IMR-90 (cell line): ENCODE results near the gene STMN3. TPM values are rescaled to one million over a fixed set of nuclear protein-coding genes. Genes with fewer than 3 reads are reported as not detected.

Experiments
- ATAC-seq: fragments of 200-7000 bp; cut with Tn5 transposase; 2 replicates; pipeline ENCODE4 v1.9.1; 2020; ENCODE audit warnings: low read depth, mild to moderate bottlenecking, moderate library complexity
- BruUV-seq: library from RNA; stranded (reverse); fragments of 400-500 nt; replicated peaks from 2 replicates; lab custom pipeline; 2021; lab: Mats Ljungman, UMichigan
- CTCF ChIA-PET: fragments of 300-600 bp; formaldehyde crosslinking; extraction: SDS; loops from one replicate; lab custom pipeline; 2021; ENCODE audit warnings: antibody characterized with exemption; lab: Yijun Ruan, JAX
- POLR2A ChIA-PET: fragments of 300-600 bp; sonication (Branson Sonifier 250); formaldehyde crosslinking; loops from one replicate; lab custom pipeline; 2022; ENCODE audit warnings: antibody characterized with exemption; ENCODE audit not compliant: unreplicated experiment; lab: Charles Lee
- DNase-seq: peaks from one replicate; pipeline ENCODE4 v3.0.0; 2013
- H2AFZ ChIP-seq: replicated peaks from 2 replicates; pipeline ENCODE3; 2013; ENCODE audit warnings: low read length, mild to moderate bottlenecking; ENCODE audit not compliant: poor library complexity
- H2AK5ac ChIP-seq: 2 replicates; pipeline ENCODE4 v1.6.1; 2013; ENCODE audit warnings: low read depth, low read length, inconsistent platforms
- H2AK9ac ChIP-seq: replicated peaks from 2 replicates; pipeline ENCODE3; 2013; ENCODE audit warnings: mild to moderate bottlenecking, low read depth, low read length, moderate library complexity; ENCODE audit not compliant: poor library complexity
- H2BK120ac ChIP-seq: 2 replicates; pipeline ENCODE4 v1.6.1; 2013; ENCODE audit warnings: low read depth, low read length, inconsistent platforms
- H2BK15ac ChIP-seq: 3 replicates; pipeline ENCODE4 v1.6.1; 2013; ENCODE audit warnings: low read depth, low read length, inconsistent platforms
- H2BK20ac ChIP-seq: 2 replicates; pipeline ENCODE4 v1.6.1; 2013; ENCODE audit warnings: low read depth, mild to moderate bottlenecking, inconsistent platforms, low read length, moderate library complexity
- H2BK5ac ChIP-seq: 2 replicates; pipeline ENCODE4 v1.6.1; 2013; ENCODE audit warnings: mild to moderate bottlenecking, low read depth, low read length, inconsistent platforms; ENCODE audit not compliant: poor library complexity, severe bottlenecking
- H3K14ac ChIP-seq: replicated peaks from 2 replicates; pipeline ENCODE4 v1.6.1; 2013; ENCODE audit warnings: low read depth, low read length, inconsistent platforms
- H3K18ac ChIP-seq: 2 replicates; pipeline ENCODE4 v1.6.1; 2013; ENCODE audit warnings: low read depth, low read length, control low read depth
- H3K23ac ChIP-seq: 2 replicates; pipeline ENCODE4 v1.6.1; 2013; ENCODE audit warnings: low read depth, low read length, inconsistent platforms
- H3K27ac ChIP-seq: 2 replicates; pipeline ENCODE4 v1.5.1; 2013; ENCODE audit warnings: mild to moderate bottlenecking, control low read depth, low read length; ENCODE audit not compliant: insufficient read depth
- H3K27me3 ChIP-seq: 2 replicates; pipeline ENCODE4 v1.6.1; 2013; ENCODE audit warnings: low read length; ENCODE audit not compliant: control insufficient read depth, insufficient read depth
- H3K36me3 ChIP-seq: 2 replicates; pipeline ENCODE4 v1.6.1; 2013; ENCODE audit warnings: low read length, mixed read lengths; ENCODE audit not compliant: control insufficient read depth, insufficient read depth
- H3K4ac ChIP-seq: 2 replicates; pipeline ENCODE4 v1.6.1; 2013; ENCODE audit warnings: low read depth, low read length, inconsistent platforms
- H3K4me1 ChIP-seq: 2 replicates; pipeline ENCODE4 v1.6.1; 2013; ENCODE audit warnings: low read length, mixed read lengths; ENCODE audit not compliant: control insufficient read depth, insufficient read depth
- H3K4me2 ChIP-seq: 2 replicates; pipeline ENCODE4 v1.6.1; 2013; ENCODE audit warnings: low read depth, mild to moderate bottlenecking, control low read depth, low read length, moderate library complexity
- H3K4me3 ChIP-seq: 2 replicates; pipeline ENCODE4 v1.5.1; 2013; ENCODE audit warnings: low read depth, mild to moderate bottlenecking, control low read depth, low read length, moderate library complexity; ENCODE audit not compliant: insufficient read depth
- H3K56ac ChIP-seq: 2 replicates; pipeline ENCODE4 v1.6.1; 2013; ENCODE audit warnings: low read length, inconsistent platforms; ENCODE audit not compliant: insufficient read depth; ENCODE audit errors: extremely low read depth
- H3K79me1 ChIP-seq, 2 experiments: 2 replicates each; pipeline ENCODE4 v1.6.1; 2013; ENCODE audit warnings: low read length in 2 of 2, inconsistent platforms in 1 of 2, low read depth in 1 of 2
- H3K9ac ChIP-seq: 2 replicates; pipeline ENCODE4 v1.6.1; 2013; ENCODE audit warnings: low read depth, low read length, control low read depth
- H3K9me1 ChIP-seq: 2 replicates; pipeline ENCODE4 v1.6.1; 2013; ENCODE audit warnings: low read length, inconsistent platforms; ENCODE audit not compliant: insufficient read depth
- H3K9me3 ChIP-seq: 2 replicates; pipeline ENCODE4 v1.6.1; 2013; ENCODE audit warnings: low read length; ENCODE audit not compliant: control insufficient read depth, insufficient read depth
- H4K20me1 ChIP-seq: 2 replicates; pipeline ENCODE4 v1.6.1; 2013; ENCODE audit warnings: low read length, inconsistent platforms; ENCODE audit not compliant: insufficient read depth
- H4K5ac ChIP-seq: 2 replicates; pipeline ENCODE4 v1.6.1; 2013; ENCODE audit warnings: mild to moderate bottlenecking, low read depth, low read length, control low read depth
- H4K8ac ChIP-seq, 2 experiments: 2 replicates each; pipeline ENCODE4 v1.6.1; 2013; ENCODE audit warnings: low read depth in 2 of 2, low read length in 2 of 2, control low read depth in 1 of 2, inconsistent platforms in 1 of 2
- H4K91ac ChIP-seq: 2 replicates; pipeline ENCODE4 v1.6.1; 2013; ENCODE audit warnings: low read depth, low read length, inconsistent platforms; ENCODE audit not compliant: insufficient read depth
- MAFK ChIP-seq: IDR thresholded peaks from 2 replicates; pipeline ENCODE4 v1.6.1; 2012; ENCODE audit warnings: low read depth, low read length, improper control_type of control experiment
- RAD21 ChIP-seq: IDR thresholded peaks from 2 replicates; pipeline ENCODE4 v1.6.1; 2012; ENCODE audit warnings: low read length, improper control_type of control experiment
- RCOR1 ChIP-seq: IDR thresholded peaks from 2 replicates; pipeline ENCODE4 v1.6.1; 2012; ENCODE audit warnings: mild to moderate bottlenecking, low read length, improper control_type of control experiment; ENCODE audit not compliant: insufficient replicate concordance
- WGBS, 2 experiments: methylation state at CpG; one replicate each; pipeline versions ENCODE4 v1.1.5 to v1.1.7; 2013; ENCODE audit warnings: missing lambda C conversion rate in 2 of 2; ENCODE audit not compliant: insufficient read length in 1 of 2; ENCODE audit errors: extremely low coverage in 2 of 2; 5-methylcytosine and 5-hydroxymethylcytosine counted together
- dilution Hi-C: fragments of 300-500 bp; cut with HindIII; formaldehyde crosslinking; loops from one replicate; pipeline ENCODE4 v1.14.3; 2018; ENCODE audit warnings: low sequenced_read_pairs; ENCODE audit not compliant: unreplicated experiment
- in situ Hi-C: fragments of 300-500 bp; cut with MboI; formaldehyde crosslinking; loops from 3 replicates; pipeline ENCODE4 v1.14.3; 2019; ENCODE audit warnings: low sequenced_read_pairs, inconsistent platforms, mixed read lengths
- intact Hi-C: fragments of 100-400 bp; cut with micrococcal nuclease; formaldehyde crosslinking; loops from 2 replicates; pipeline ENCODE4 v1.10.0; 2022
- polyA plus RNA-seq, 3 experiments: library from polyadenylated mRNA; depleted of rRNA; stranded (reverse); fragments of >200 nt; gene quantifications; 2 replicates each; pipeline ENCODE4 v1.2.3, GENCODE V29; 2012; ENCODE audit warnings: low replicate concordance in 1 of 3
- total RNA-seq: library from RNA; depleted of rRNA; stranded (reverse); fragments of >200 nt; gene quantifications from 2 replicates; pipeline ENCODE4 v1.2.3, GENCODE V29; 2012

Gene STMN3
- total and polyA plus RNA-seq, 2 of the 4 experiments (the other 2 are of a cell fraction): 20.3 to 62.3 TPM

DNA sequence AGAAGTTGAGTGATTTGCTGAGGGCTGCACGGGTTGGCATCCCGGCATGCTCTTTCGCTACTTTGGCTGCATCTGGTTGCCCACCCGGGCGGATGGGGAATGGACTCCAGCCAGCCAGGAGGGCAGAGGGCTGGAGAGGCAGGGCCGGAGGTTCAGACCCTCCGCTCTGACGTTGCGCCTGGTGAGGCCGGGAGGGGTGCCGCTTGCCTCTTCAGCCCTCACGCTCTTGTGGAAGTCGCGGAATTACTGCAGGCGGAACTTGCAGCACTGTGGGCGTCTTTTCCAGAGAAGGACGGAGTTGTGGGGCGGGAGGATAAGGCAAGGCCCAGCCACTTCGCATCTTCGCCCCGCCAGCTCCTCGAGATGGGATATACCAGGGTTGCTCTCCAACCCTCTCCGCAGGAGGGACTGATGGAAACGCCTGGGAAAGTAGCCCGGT is 5.5 kb upstream of the STMN3 start:
- Histone ChIP-seq H4K20me1 (peaks cover 3% of the 10 kb centered on the region; the same call in 1 of the 2 replicates), H4K91ac (peak overlapping the region; percentile 13), H3K36me3 (peaks cover 23% of the 10 kb centered on the region; the same call in 1 of the 2 replicates), H3K56ac (peak overlapping the region; percentile 42; the same call in 1 of the 2 replicates), H2AK5ac (peak overlapping the region; percentile 83), H3K4ac (peak overlapping the region; percentile 61), H3K14ac (peak overlapping the region; percentile 65), H3K9me3 (no peaks in the 10 kb centered on the region), H3K4me1 (peaks cover 13% of the 10 kb centered on the region), H4K8ac (peak overlapping the region; percentile 64 to 78), H2BK20ac (no peak overlapping the region), H3K4me2 (peak overlapping the region; percentile 81), H2BK5ac (peak overlapping the region; percentile 38), H3K79me1 (peaks cover 15 to 41% of the 10 kb centered on the region in 2 experiments), H3K18ac (no peak overlapping the region), H3K9me1 (0 out of 2 replicates have a peak, but pooled peaks cover 12% of the 10 kb centered on the region), H2BK120ac (no peak overlapping the region), H3K9ac (peak overlapping the region; percentile 85), H3K23ac (peak overlapping the region; percentile 91), H2BK15ac (no peak overlapping the region), H3K4me3 (peak overlapping the region; percentile 85), H3K27ac (peak overlapping the region; percentile 81), H2AFZ (peak overlapping the region; percentile 98), H3K27me3 (no peaks in the 10 kb centered on the region), H2AK9ac (peak overlapping the region; percentile 88), H4K5ac (peak overlapping the region; percentile 48)
- WGBS, 2 experiments: 0% methylated on average over 8 of the region's 25 CpGs; no CpG with 5 or more reads in 1 of the 2 experiments
- CTCF ChIA-PET: no interaction called here
- in situ Hi-C loops (no loop called here), dilution Hi-C loops (no loop called here), intact Hi-C loops (loop anchor here (10.0 kb wide), 1 partner anchor 124 kb away; the partner anchor contains the start of gene PTK6)
- peak; percentile 48 for ATAC-seq
- BruUV-seq: TSS peak; percentile 40
- TF ChIP-seq MAFK: no peak
- 0 out of 2 replicates have a peak, but pooled peaks have one; percentile 3 for TF ChIP-seq RAD21
- TF ChIP-seq RCOR1: no peak
- DNase-seq: peak; percentile 40
- POLR2A ChIA-PET: interaction anchor here (0.6 to 0.7 kb wide), 2 partner anchors 85 to 298 kb away, joined by 3 read pairs; partner anchors contain the start of gene UCKL1
